GM18507 (cell line): ENCODE results near the gene SOS1.

Source experiments
- DNase-seq: peaks from one replicate; pipeline ENCODE4 v3.0.0; 2011; ENCODE audit warnings: low read depth; ENCODE audit not compliant: insufficient read length; ENCODE audit errors: extremely low spot score
- FAIRE-seq: peaks from 2 replicates; lab custom pipeline; 2011; peaks lifted over from hg19 to GRCh38; lab: Jason Lieb, UNC

Gene SOS1

DNA sequence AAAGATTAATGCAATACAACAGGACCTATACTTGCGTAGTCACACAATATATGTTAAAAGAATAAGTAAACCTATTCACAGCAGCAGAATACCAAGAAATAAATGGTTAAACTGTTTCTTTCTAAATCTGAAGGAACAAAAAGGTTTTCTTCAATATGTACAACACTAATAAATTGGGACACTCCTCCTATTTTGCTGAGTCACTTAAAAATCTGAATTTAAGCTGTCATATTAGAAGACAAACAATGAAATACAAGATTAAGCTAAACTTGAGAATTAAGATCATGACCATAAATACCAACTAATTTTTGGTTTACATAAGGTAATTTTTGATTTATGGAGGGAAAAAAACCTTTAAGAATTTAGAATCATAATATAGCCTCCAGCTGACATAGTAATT lies 138.4 kb downstream of the SOS1 start:
- DNase-seq, result no peak
- no peak for FAIRE-seq

DNA sequence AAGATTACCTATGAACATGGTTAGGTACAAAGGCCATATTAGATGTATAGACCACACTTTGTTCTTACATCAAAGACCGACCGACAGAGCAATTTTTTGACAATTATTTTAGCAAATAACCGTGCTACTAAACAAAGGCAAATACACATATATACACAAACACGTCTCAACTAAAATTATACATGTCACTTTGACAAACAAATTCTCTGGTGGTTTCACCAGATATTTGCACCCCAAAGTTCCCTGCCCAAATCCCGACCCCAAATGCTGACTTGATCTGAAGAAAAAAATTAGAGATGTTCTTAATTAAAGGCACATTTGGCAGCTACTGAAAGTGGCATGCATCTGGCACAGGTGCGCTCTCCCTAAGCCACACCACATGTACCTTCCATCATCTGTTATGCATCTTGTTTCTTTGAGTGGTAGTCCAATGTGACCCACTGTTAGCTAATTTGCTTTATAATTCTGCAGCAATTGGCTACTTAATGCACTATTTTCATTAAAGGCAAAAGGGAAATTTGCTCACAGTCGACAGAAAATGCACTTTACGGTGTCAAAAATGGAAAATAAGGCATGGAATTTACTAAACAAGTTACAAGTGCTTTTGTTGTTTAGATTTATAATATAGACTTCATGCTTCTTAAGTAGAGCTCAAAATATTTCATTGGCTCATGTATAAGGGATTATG lies 139.0 kb downstream of the SOS1 start:
- no peak for FAIRE-seq
- DNase-seq, result no peak

DNA sequence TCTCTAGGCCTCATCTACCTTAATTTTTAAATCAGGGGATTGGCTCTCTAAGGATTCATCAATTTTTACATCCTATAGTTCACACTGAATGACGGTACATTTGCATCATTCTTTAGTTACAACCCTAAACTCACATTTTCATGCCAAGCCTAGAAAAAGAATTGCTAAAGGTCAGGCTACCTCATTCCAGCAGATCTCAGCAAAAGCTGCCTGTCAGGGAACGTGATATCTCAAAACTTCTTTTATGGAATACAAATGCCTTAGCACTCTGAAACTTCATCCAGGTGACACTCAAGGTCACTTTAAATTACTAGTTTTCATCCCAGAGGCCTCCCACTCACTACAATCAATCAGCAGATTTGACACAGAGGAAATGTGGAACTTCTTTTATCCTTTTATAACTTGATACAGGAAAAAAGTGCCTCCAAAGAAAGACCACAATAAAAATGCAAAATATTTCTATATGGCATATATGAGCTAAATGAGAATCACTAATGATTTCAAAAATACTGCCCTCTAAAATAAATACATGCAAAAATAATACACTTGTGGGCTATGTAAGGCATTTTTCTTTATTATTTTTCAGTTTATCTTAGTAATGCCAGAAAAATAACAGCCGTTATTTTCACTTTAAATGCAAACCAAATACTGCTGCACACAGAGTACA lies 139.7 kb downstream of the SOS1 start:
- FAIRE-seq (no peak), DNase-seq (no peak)

DNA sequence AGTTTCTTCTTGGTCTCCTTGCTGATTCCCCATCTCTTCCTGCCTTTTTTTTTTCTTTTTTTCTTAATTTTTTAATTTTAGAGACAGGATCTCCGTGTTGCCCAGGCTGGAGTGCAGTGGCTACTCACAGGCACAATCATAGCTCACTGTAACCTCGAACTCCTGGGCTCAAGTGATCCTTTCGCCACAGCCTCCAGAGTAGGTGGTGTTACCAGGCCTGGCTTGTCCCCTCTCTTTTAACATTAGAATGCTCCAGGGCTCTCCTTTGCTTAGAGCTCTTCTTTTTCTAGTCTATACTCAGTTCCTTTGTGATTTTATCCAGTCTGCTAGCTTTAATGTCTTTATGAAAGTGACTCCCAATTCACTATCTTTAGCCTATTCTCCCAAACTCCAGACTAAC lies 141.9 kb downstream of the SOS1 start:
- no peak for FAIRE-seq
- DNase-seq, result no peak

DNA sequence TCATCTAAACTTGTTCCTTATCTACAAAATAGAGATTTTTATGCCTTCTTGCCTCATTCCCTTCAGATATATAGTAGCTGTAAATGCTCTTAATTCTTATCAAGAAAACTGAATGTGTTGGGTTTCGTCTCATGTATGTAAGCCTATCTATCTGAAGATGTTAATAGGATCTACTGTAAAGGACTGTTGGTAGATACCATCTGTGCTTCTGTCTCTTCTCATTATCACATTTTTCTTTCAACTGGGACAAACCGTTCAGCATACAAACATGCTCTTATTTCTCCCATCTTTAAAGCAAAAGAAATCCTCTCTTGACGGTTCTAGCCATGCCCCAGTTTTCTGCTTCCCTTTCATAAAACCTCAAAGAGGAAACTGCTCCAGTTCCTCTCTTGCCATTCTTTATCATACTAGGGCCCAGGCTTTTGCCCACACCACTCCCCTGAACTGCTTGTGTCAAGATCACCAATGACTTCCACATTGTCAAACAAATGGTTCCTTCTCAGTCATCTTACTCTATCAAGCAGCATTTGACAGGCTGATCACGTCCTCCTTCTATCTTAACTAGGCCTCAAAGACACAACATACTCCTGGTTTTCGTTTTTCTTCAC lies 142.5 kb downstream of the SOS1 start:
- no peak for FAIRE-seq
- no peak for DNase-seq

DNA sequence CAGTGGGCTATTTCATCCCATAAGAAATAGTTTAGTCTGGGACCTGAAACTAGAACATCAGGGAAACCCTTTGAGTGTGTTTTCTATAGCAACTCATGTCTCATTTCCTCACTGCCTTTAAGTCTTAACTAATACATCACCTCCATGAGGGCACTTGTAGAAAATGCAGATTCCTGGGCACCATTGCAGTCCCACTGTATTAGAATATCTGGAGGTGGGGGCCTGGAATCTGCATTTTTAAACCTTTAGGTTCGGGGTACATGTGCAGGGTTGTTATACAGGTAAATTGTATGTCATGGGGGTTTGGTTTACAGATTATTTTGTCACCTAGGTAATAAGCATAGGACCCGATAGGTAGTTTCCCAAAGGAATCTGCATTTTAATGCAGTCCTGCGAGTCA lies 143.8 kb downstream of the SOS1 start:
- FAIRE-seq, result no peak
- no peak for DNase-seq

DNA sequence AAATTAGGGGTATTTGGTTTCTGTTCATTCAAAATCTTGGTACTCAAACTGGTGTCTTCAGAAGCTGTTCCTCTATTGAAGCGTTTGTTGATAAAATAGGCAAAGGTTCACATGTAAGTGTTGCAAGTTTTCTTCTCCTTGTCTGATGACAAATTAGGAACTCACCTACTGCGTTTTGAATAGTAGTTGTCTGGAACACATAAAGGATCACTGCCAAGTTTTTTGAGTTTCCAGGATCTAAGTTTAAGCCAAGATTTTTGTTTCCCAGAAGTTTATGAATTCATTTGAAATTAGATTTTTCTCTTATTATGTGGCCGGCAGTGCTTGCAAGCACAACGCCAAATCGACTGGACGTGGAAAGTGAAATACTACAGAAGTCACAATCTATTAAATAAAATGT lies 145.8 kb downstream of the SOS1 start:
- no peak for FAIRE-seq
- DNase-seq, result no peak

DNA sequence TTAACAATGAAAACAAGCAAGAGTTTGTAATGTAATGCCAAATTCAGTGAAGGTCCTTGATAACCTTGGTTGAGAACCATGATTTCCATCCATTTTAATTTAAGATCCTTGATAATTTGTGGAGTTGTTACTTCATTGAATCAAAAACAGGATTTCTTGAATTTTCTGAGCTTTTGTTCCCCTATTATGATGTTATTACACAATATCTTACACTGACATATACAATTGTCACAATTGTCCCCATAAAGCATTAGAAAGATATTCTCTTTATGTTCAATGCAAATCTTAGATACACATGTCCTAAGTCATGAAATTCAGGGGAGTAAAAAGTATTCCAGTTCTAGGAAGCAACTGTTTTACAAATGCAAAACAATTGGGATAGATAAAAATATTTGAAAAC lies 147.6 kb downstream of the SOS1 start:
- no peak for DNase-seq
- no peak for FAIRE-seq

DNA sequence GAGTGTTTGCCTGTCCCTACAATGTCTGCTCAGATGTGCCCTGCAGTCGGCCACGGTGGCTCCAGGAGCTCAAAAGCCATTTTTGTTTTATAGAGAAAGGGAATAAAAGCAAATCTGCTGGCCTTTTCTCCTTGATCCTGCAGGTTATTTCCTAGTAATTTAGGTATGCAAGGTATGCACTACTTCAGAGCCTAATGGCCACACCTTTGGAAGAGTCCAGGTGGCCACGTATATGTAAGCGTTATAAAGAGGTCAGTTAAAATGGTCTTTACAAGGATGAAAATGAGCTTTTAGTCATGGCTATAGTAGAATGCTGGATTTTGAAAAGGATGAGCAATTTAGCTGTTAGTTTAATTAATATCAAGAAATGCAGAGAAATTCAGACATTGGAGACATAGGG lies 149.5 kb downstream of the SOS1 start:
- no peak for FAIRE-seq
- no peak for DNase-seq

DNA sequence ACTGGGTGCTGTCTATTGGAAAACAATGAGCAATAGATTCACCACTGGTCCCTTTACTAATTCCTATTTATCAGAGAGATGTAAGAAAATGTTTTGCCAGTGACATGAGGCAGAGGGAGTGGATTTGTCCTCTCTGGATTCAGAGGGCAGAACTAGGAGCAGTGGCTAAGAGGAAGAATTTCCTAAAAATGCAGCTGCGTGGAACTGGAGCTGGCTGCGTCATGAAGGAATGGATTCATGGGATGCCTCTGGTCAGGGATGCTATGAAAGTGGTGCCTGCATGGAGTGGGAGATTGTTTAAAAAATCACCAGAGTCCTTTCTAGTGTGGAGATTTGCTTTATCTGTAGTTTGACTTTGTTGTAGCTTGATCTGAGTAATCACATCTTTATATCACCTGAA lies 152.8 kb downstream of the SOS1 start:
- FAIRE-seq (no peak), DNase-seq (no peak)

DNA sequence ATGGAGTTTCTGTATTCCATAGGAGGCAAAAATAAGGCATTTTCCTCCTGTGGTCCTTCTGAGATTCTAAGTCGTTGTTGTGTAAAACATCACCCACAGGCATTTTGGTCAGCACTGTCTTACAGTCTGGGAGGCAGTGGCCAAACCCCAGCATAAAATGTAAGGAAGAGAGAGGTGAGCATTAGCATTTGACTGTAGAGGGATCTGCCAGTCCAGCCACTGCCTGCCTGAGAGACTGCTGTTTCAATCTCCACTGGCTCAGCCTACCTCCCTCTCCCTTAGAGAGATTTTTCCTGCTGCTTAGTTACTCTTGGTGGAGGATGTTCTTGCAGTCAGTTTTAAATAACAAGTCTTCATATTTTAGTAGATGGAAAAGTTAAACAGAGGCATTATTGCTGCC lies 154.2 kb downstream of the SOS1 start:
- FAIRE-seq, result no peak
- DNase-seq, result no peak

DNA sequence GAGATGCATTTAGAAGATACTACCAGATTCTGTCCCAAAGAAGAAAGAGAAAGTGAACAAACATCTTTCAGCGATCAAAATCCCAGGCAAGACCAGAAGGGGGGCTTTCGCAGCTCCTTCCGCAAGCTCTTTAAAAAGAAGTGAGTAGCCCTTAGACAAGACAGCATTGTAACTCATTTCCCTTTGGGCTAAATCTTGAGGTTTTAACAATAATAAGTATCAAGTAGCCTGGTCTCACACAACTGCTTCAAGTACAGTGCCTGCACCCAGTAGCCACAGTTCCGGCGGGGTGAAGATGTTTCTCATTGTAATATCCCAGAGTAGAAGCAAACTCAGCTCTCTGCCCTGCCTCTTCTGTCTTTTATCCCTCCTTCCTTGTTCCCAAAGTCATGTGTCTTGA lies 154.8 kb downstream of the SOS1 start:
- FAIRE-seq, result no peak
- no peak for DNase-seq

DNA sequence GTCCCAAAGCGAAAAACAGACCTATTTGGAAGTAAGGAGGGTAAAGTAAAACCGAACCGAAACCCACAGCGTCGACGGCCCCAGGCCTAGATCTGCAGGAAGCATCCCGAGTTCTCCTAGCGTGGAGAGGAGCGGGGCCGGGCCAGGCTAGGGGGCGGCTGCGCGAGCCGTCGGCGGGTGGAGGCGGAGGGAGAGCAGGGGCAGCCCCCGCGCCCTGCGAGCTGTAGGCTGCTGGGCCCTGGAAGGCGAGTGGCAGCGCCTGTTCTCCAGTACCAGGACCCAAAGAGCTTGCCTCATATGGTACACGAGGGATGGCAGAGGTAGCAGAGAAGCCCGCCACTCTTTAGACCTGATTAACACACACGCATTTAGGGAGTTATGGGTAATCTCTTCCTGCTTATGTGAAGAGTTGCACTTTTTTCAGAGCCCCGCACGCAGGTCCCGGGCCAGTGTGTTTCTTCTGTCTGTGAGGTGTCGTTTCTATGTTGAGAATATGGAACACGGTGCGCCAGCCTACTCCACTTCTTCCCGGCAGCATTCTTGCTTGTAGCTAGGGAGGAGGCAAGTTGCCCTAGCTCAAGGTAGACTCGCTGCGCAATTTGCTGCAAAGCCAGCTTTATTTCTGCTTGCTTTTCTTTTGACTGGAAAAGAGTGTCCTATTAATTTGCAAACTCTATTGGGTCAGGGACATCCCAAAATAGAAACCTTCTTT lies 160.1 kb downstream of the SOS1 start:
- no peak for DNase-seq
- no peak for FAIRE-seq

DNA sequence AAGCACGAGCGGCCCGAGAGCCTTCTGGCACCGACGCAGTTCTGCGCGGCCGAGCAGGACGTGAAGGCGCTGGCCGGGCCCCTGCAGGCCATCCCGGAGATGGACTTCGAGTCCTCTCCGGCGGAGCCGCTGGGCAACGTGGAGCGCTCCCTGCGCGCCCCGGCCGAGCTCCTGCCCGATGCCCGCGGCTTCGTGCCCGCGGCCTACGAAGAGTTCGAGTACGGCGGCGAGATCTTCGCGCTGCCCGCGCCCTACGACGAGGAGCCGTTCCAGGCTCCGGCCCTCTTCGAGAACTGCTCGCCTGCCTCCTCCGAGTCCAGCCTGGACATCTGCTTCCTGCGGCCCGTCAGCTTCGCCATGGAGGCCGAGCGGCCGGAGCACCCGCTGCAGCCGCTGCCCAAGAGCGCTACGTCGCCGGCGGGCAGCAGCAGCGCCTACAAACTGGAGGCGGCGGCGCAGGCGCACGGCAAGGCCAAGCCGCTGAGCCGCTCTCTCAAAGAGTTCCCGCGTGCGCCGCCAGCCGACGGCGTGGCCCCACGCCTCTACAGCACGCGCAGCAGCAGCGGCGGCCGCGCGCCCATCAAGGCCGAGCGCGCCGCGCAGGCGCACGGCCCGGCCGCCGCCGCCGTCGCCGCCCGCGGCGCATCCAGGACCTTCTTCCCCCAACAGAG lies 160.8 kb downstream of the SOS1 start:
- peak; percentile 62 for DNase-seq
- no peak for FAIRE-seq

DNA sequence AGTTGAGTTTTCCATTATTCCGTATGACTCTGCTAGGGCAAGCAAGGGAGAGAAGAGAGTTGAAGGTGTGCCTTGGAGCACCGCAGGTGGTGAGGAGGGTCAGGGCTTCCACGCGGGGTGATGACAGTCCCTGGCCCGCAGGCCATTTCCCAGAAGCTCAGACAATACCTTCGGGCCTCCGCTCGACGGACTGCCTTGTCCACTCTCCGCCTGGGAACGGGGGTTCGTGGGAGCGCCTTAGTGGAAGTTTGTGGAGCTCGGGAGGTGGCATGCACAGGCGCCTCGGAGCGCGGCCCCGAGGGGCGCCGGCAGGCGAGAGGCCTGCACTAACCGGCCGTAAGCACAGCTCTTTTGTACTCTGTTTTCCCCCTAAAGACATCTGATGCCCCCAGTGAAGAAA lies 161.4 kb downstream of the SOS1 start:
- FAIRE-seq, result no peak

DNA sequence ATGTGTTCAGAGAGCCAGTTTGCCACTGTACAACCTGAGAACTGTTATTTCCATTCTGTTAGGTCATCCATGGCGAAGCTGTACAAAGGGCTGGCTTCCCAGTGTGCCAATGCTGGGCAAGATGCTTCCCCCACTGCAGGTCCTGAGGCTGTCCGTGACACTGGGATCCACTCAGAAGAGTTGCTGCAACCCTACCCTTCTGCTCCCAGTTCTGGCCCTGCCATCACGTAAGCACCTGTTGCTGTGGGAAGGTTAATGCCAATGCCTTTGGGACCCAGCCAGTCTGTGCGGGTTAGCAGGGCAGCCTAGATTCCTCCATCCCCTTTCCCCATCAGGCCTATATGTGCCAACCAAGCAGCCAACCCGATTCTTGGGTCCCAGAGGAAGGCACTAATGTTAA lies 162.9 kb downstream of the SOS1 start:
- FAIRE-seq (no peak), DNase-seq (no peak)

More for the DNA sequence above, 161.4 kb downstream of the SOS1 start:
- no peak for DNase-seq

DNA sequence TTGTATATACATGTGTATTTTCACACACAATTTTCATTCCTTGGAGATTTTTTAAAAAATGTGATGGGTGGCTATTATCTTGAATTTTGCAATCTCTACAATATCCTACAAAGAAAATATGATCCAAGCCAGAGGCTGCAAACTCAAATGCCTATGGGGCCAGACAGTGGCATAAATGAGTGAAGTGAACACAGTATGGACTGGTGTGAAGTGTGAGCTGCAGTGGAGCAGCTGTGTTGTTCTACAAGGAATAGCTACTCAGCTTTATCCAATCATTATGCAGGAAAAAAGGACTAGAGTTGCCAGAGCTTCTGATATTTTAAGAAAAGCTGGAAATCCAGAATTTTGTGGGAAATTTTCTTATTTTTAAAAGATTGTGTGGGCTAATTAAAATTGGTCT lies 169.1 kb downstream of the SOS1 start:
- FAIRE-seq, result no peak
- DNase-seq, result no peak

DNA sequence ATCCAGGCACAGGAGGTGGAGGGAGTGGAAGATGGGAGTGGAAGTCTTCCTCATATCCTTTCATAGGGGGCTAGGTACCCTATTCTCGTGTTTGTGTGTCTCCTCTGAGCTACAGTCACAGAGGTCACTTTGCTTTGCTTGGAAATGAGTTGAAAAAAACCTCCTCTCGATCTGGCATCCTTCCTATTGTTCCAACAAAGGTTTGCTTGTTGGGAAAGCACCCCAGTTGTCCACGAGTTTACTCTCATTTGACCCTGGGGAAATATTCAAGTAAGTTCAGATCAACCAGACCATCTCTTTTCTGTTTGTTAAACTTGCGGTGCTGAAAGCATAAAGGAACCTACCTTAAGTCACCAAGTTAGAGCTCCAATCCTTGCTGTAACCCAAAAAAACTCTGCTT lies 171.9 kb downstream of the SOS1 start:
- DNase-seq, result no peak

DNA sequence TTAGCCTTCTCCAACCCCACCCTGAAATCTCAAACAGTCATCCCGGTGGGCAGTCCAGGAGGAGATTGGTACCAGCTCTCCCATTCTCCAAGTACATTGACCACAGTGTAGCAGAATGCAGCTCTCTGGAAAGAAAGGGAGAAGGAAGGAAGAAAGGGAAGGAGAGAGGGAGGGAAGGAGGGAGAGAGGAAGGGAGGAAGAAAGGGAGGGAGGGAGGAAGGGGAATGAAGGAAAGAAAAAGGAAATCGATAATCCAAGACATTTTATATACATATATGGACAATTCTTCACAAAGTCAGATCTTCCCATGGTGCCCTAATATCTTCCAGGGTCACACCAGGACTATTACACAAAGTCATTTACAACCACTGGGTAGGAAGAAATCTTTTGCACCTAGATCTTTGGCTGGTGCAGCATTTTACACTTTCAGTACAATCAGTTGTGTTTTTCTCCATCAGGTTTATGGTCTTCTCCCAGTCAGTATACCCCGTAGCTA lies 172.4 kb downstream of the SOS1 start:
- no peak for FAIRE-seq

More for the DNA sequence above, 171.9 kb downstream of the SOS1 start:
- FAIRE-seq, result no peak

More for the DNA sequence above, 172.4 kb downstream of the SOS1 start:
- no peak for DNase-seq
